CD14-positive monocyte (primary cell): ENCODE results near the gene RAPGEFL1. TPM values are rescaled to one million over a fixed set of nuclear protein-coding genes. Genes with fewer than 3 reads are reported as not detected.

Experiments used
- DNase-seq, 3 donors: peaks; one replicate each; pipeline ENCODE4 v3.0.0-alpha.2; 2011 to 2022
- H2AFZ ChIP-seq: 2 replicates; pipeline ENCODE4 v1.6.0; 2012; ENCODE audit warnings: mild to moderate bottlenecking, low read depth, low read length, inconsistent platforms; ENCODE audit not compliant: insufficient read depth, poor library complexity, severe bottlenecking
- H3K27ac ChIP-seq, 2 donors: 1 replicate in 1 of 2; 2 replicates in 1 of 2; pipeline ENCODE4 v1.5.1; 2012 to 2013; ENCODE audit warnings: low read length in 2 of 2, control low read depth in 1 of 2, inconsistent platforms in 1 of 2, low read depth in 1 of 2, mild to moderate bottlenecking in 1 of 2
- H3K27me3 ChIP-seq, 2 donors: one replicate each; pipeline versions ENCODE4 v1.6.0 to v1.6.1; 2011 to 2013; ENCODE audit warnings: low read length in 2 of 2; ENCODE audit not compliant: control insufficient read depth in 2 of 2, insufficient read depth in 2 of 2
- H3K36me3 ChIP-seq, 2 donors: replicated peaks in 1 of 2; 1 replicate in 1 of 2; 2 replicates in 1 of 2; pipeline versions ENCODE4 v1.5.1 to v1.6.1; 2012 to 2013; ENCODE audit warnings: low read length in 2 of 2, control low read depth in 1 of 2, inconsistent platforms in 1 of 2, mild to moderate bottlenecking in 1 of 2; ENCODE audit not compliant: insufficient read depth in 2 of 2, control insufficient read depth in 1 of 2
- H3K4me1 ChIP-seq, 2 donors: 1 replicate in 1 of 2; 2 replicates in 1 of 2; pipeline versions ENCODE4 v1.5.1 to v1.6.1; 2012 to 2013; ENCODE audit warnings: low read length in 2 of 2, control low read depth in 1 of 2, inconsistent platforms in 1 of 2, mild to moderate bottlenecking in 1 of 2, moderate library complexity in 1 of 2; ENCODE audit not compliant: insufficient read depth in 2 of 2, control insufficient read depth in 1 of 2
- H3K4me2 ChIP-seq: replicated peaks from 2 replicates; pipeline ENCODE3; 2012; ENCODE audit warnings: low read length, moderate library complexity, mild to moderate bottlenecking; ENCODE audit not compliant: poor library complexity, severe bottlenecking; ENCODE audit errors: extremely low read depth
- H3K4me3 ChIP-seq, 3 experiments: fragments of 200-600 bp in 1 of 3; sonication (generic) in 1 of 3; replicated peaks in 1 of 3; 1 replicate in 2 of 3; 2 replicates in 1 of 3; pipeline ENCODE4 v1.5.1; 2011 to 2013; ENCODE audit warnings: low read length in 3 of 3, mild to moderate bottlenecking in 3 of 3, control low read depth in 2 of 3, low read depth in 2 of 3, inconsistent platforms in 1 of 3, moderate library complexity in 1 of 3
- H3K79me2 ChIP-seq: 2 replicates; pipeline ENCODE4 v1.6.0; 2012; ENCODE audit warnings: mild to moderate bottlenecking, control low read depth, inconsistent platforms, low read length, moderate library complexity; ENCODE audit not compliant: insufficient read depth
- H3K9ac ChIP-seq: 2 replicates; pipeline ENCODE4 v1.6.0; 2017; ENCODE audit warnings: low read length, mild to moderate bottlenecking; ENCODE audit not compliant: insufficient read depth, poor library complexity, severe bottlenecking
- H3K9me3 ChIP-seq, 2 donors: replicated peaks in 1 of 2; 1 replicate in 1 of 2; 2 replicates in 1 of 2; pipeline versions ENCODE4 v1.5.1 to v1.6.1; 2012 to 2013; ENCODE audit warnings: low read length in 2 of 2, control low read depth in 1 of 2; ENCODE audit not compliant: control insufficient read depth in 1 of 2, insufficient read depth in 1 of 2
- H4K20me1 ChIP-seq: 2 replicates; pipeline ENCODE4 v1.6.0; 2012; ENCODE audit warnings: mild to moderate bottlenecking, low read length, control low read depth, moderate library complexity; ENCODE audit not compliant: insufficient read depth
- H3K27ac Mint-ChIP-seq, 7 donors: one replicate each; pipeline ENCODE4 v1.8.0; 2020; ENCODE audit warnings: mild to moderate bottlenecking in 7 of 7, mixed read lengths in 7 of 7, moderate library complexity in 6 of 7, inconsistent platforms in 2 of 7
- H3K27me3 Mint-ChIP-seq, 3 donors: one replicate each; pipeline ENCODE4 v1.8.0; 2021 to 2022; ENCODE audit warnings: low read depth in 3 of 3, mild to moderate bottlenecking in 3 of 3, mixed read lengths in 3 of 3, moderate library complexity in 3 of 3, inconsistent platforms in 1 of 3
- H3K36me3 Mint-ChIP-seq, 2 donors: one replicate each; pipeline ENCODE4 v1.8.0; 2020; ENCODE audit warnings: mixed read lengths in 2 of 2, inconsistent platforms in 1 of 2, mild to moderate bottlenecking in 1 of 2
- H3K4me1 Mint-ChIP-seq: one replicate; pipeline ENCODE4 v1.8.0; 2020; ENCODE audit warnings: mild to moderate bottlenecking, mixed read lengths
- H3K4me3 Mint-ChIP-seq, 2 donors: one replicate each; pipeline ENCODE4 v1.8.0; 2020; ENCODE audit warnings: mild to moderate bottlenecking in 2 of 2, mixed read lengths in 2 of 2, moderate library complexity in 1 of 2
- H3K9me3 Mint-ChIP-seq, 7 donors: one replicate each; pipeline ENCODE4 v1.8.0; 2020 to 2022; ENCODE audit warnings: mixed read lengths in 7 of 7, mild to moderate bottlenecking in 6 of 7, moderate library complexity in 6 of 7, inconsistent platforms in 2 of 7
- WGBS: methylation state at CpG from one replicate; pipeline ENCODE4 v1.1.5; 2013; ENCODE audit warnings: missing lambda C conversion rate; ENCODE audit not compliant: insufficient coverage; 5-methylcytosine and 5-hydroxymethylcytosine counted together
- intact Hi-C, 2 donors: fragments of 100-400 bp; cut with micrococcal nuclease; formaldehyde crosslinking; loops; one replicate each; pipeline versions ENCODE4 v1.15.0 to v1.15.1; 2023
- polyA plus RNA-seq, 3 donors: library from polyadenylated mRNA; depleted of rRNA in 1 of 3; unstranded in 2 of 3; stranded (reverse) in 1 of 3; fragments of 300-500 nt in 2 of 3; fragments of >200 nt in 1 of 3; fragmentation: Illumina TruSeq in 2 of 3; gene quantifications; 1 replicate in 2 of 3; 2 replicates in 1 of 3; pipeline ENCODE4 v1.2.3, GENCODE V29; 2012 to 2021
- TF ChIP-seq, protein P1 (sequence below): fragments of 200-600 bp; IDR thresholded peaks from one replicate; pipeline ENCODE4 v1.8.0; 2022; ENCODE audit warnings: antibody characterized with exemption, mild to moderate bottlenecking

Gene RAPGEFL1
- polyA plus RNA-seq, 3 donors = 0.09 to 6.1 (median 0.10) TPM

DNA sequence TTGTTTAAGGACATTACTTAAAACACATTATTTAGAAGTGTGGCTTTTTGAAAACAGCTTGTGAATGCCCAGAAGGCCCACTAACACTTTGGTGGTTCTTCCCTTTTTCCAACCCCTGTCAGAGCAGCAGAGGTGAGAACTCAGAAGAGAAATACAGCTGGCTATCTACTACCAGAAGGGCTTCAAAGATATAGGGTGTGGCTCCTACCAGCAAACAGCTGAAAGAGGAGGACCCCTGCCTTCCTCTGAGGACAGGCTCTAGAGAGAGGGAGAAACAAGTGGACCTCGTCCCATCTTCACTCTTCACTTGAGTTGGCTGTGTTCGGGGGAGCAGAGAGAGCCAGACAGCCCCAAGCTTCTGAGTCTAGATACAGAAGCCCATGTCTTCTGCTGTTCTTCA lies 6.9 kb upstream of the RAPGEFL1 start:
- H3K27me3 Mint-ChIP-seq = no peaks in the 10 kb centered on the region
- no peaks in the 10 kb centered on the region for H3K9me3 Mint-ChIP-seq
- H3K36me3 Mint-ChIP-seq = peaks cover 79 to 98% of the 10 kb centered on the region in 2 donors
- H3K4me3 Mint-ChIP-seq = no peak overlapping the region
- no peak overlapping the region for H3K4me3 ChIP-seq
- TF ChIP-seq, protein P1, sequence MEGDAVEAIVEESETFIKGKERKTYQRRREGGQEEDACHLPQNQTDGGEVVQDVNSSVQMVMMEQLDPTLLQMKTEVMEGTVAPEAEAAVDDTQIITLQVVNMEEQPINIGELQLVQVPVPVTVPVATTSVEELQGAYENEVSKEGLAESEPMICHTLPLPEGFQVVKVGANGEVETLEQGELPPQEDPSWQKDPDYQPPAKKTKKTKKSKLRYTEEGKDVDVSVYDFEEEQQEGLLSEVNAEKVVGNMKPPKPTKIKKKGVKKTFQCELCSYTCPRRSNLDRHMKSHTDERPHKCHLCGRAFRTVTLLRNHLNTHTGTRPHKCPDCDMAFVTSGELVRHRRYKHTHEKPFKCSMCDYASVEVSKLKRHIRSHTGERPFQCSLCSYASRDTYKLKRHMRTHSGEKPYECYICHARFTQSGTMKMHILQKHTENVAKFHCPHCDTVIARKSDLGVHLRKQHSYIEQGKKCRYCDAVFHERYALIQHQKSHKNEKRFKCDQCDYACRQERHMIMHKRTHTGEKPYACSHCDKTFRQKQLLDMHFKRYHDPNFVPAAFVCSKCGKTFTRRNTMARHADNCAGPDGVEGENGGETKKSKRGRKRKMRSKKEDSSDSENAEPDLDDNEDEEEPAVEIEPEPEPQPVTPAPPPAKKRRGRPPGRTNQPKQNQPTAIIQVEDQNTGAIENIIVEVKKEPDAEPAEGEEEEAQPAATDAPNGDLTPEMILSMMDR = no peak
- no peak overlapping the region for H2AFZ ChIP-seq
- peaks cover 3% of the 10 kb centered on the region for H3K79me2 ChIP-seq
- H3K36me3 ChIP-seq = peaks cover 75 to 97% of the 10 kb centered on the region in 2 donors
- no peak overlapping the region for H3K9ac ChIP-seq
- H3K4me2 ChIP-seq = no peak overlapping the region
- WGBS = 100% methylated on average over 1 of the region's 2 CpGs
- H3K4me1 ChIP-seq = no peaks in the 10 kb centered on the region
- H3K9me3 ChIP-seq = no peaks in the 10 kb centered on the region
- H3K4me1 Mint-ChIP-seq = peaks cover 1% of the 10 kb centered on the region
- intact Hi-C loops = no loop called here
- H3K27ac ChIP-seq = no peak overlapping the region
- H4K20me1 ChIP-seq = peaks cover 33% of the 10 kb centered on the region
- peak overlapping the region in 1 of 7 donors; percentile 27 for H3K27ac Mint-ChIP-seq
- H3K27me3 ChIP-seq = no peaks in the 10 kb centered on the region
- DNase-seq = no peak

DNA sequence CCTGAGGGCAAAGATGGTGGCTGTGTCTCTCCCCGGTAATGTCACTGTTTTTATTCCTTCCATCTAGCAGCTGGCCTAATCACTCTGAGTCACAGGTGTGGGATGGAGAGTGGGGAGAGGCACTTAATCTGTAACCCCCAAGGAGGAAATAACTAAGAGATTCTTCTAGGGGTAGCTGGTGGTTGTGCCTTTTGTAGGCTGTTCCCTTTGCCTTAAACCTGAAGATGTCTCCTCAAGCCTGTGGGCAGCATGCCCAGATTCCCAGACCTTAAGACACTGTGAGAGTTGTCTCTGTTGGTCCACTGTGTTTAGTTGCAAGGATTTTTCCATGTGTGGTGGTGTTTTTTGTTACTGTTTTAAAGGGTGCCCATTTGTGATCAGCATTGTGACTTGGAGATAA lies 5.5 kb upstream of the RAPGEFL1 start:
- Histone ChIP-seq H3K9me3 (no peaks in the 10 kb centered on the region), H3K4me1 (peaks cover 0 to 1% of the 10 kb centered on the region in 2 donors), H3K36me3 (peaks cover 67 to 94% of the 10 kb centered on the region in 2 donors), H3K9ac (no peak overlapping the region), H3K27ac (no peak overlapping the region), H3K4me3 (no peak overlapping the region), H3K27me3 (no peaks in the 10 kb centered on the region), H2AFZ (no peak overlapping the region), H4K20me1 (peaks cover 27% of the 10 kb centered on the region), H3K79me2 (no peaks in the 10 kb centered on the region), H3K4me2 (no peak overlapping the region)
- TF ChIP-seq, protein P1 = no peak
- no peak for DNase-seq
- H3K4me3 Mint-ChIP-seq = no peak overlapping the region
- no peaks in the 10 kb centered on the region for H3K9me3 Mint-ChIP-seq
- intact Hi-C loops = no loop called here
- H3K36me3 Mint-ChIP-seq = peaks cover 78 to 98% of the 10 kb centered on the region in 2 donors
- WGBS = no CpG with 5 or more reads among the region's 1 CpG
- peaks cover 1% of the 10 kb centered on the region for H3K4me1 Mint-ChIP-seq
- H3K27ac Mint-ChIP-seq = no peak overlapping the region
- H3K27me3 Mint-ChIP-seq = peaks cover 0 to 4% (median 3%) of the 10 kb centered on the region in 3 donors
